Measurements from ENCODE around the gene C17orf114.

The C17orf114 gene

GRCh38 chr17:4780325-4780955, 21.7 kb downstream of the C17orf114 start:
- no peaks in the 10 kb centered on the region for H3F3A ChIP-seq (ENCODE audit: insufficient read depth, low read length, poor library complexity, severe bottlenecking)
- no peaks in the 10 kb centered on the region for H3K27me3 ChIP-seq (ENCODE audit: insufficient read depth, low read depth, low read length)
- no peak for TF ChIP-seq REST (IDR thresholded peaks at IDR 0.05; ENCODE audit: borderline replicate concordance)
- H2AFZ ChIP-seq (ENCODE audit: low read depth, low read length): no peak overlapping the region
- H3K36me3 ChIP-seq (ENCODE audit: insufficient read depth, low read length): no peaks in the 10 kb centered on the region
- no peak overlapping the region for H3K27ac ChIP-seq (ENCODE audit: low read length)
- H3K4me2 ChIP-seq (ENCODE audit: low read length): no peak overlapping the region
- H3K79me2 ChIP-seq (replicated peaks; ENCODE audit: insufficient read depth, low read length): no peaks in the 10 kb centered on the region
- no peak overlapping the region for H3K4me3 ChIP-seq (ENCODE audit: low read length)
- H3K9ac ChIP-seq (ENCODE audit: low read length): no peak overlapping the region
- no peaks in the 10 kb centered on the region for H4K20me1 ChIP-seq (ENCODE audit: insufficient read depth)
- no peaks in the 10 kb centered on the region for H3K9me2 ChIP-seq (ENCODE audit: insufficient read depth, low read length)
- no peaks in the 10 kb centered on the region for H3K9me3 ChIP-seq (ENCODE audit: low read length)

- Histone ChIP-seq H3K27ac (ENCODE audit: low read length) (no peak overlapping the region), H4K20me1 (ENCODE audit: insufficient read depth) (no peaks in the 10 kb centered on the region), H3K79me2 (replicated peaks; ENCODE audit: insufficient read depth, low read length) (no peaks in the 10 kb centered on the region), H3F3A (ENCODE audit: insufficient read depth, low read length, poor library complexity, severe bottlenecking) (no peaks in the 10 kb centered on the region), H3K4me3 (ENCODE audit: low read length) (no peak overlapping the region), H3K9me2 (ENCODE audit: insufficient read depth, low read length) (no peaks in the 10 kb centered on the region), H3K9ac (ENCODE audit: low read length) (no peak overlapping the region), H3K9me3 (ENCODE audit: low read length) (no peaks in the 10 kb centered on the region), H3K4me2 (ENCODE audit: low read length) (no peak overlapping the region), H2AFZ (ENCODE audit: low read depth, low read length) (no peak overlapping the region), H3K36me3 (ENCODE audit: insufficient read depth, low read length) (no peaks in the 10 kb centered on the region), H3K27me3 (ENCODE audit: insufficient read depth, low read depth, low read length) (no peaks in the 10 kb centered on the region)
- TF ChIP-seq CTCF (IDR thresholded peaks at IDR 0.05; ENCODE audit: poor library complexity, severe bottlenecking): no peak
- no peak for TF ChIP-seq RAD21 (conservative IDR thresholded peaks at IDR 0.05)
- no peak for TF ChIP-seq EZH2 (IDR thresholded peaks at IDR 0.05; ENCODE audit: borderline replicate concordance, insufficient read depth, low read length, poor library complexity, severe bottlenecking)
Observed at GRCh38 chr17:4777969-4778760, 24.0 kb downstream of the C17orf114 start.

GRCh38 chr17:4772235-4772613, 29.9 kb downstream of the C17orf114 start:
- H4K20me1 ChIP-seq (ENCODE audit: insufficient read depth): no peaks in the 10 kb centered on the region
- no peaks in the 10 kb centered on the region for H3K79me2 ChIP-seq (replicated peaks; ENCODE audit: insufficient read depth, low read length)
- H3K9me2 ChIP-seq (ENCODE audit: insufficient read depth, low read length): no peaks in the 10 kb centered on the region
- no peak overlapping the region for H3K4me3 ChIP-seq (ENCODE audit: low read length)
- H3K27ac ChIP-seq (ENCODE audit: low read length): no peak overlapping the region
- no peak overlapping the region for H2AFZ ChIP-seq (ENCODE audit: low read depth, low read length)
- no peaks in the 10 kb centered on the region for H3F3A ChIP-seq (ENCODE audit: insufficient read depth, low read length, poor library complexity, severe bottlenecking)
- H3K27me3 ChIP-seq (ENCODE audit: insufficient read depth, low read depth, low read length): no peaks in the 10 kb centered on the region
- H3K4me2 ChIP-seq (ENCODE audit: low read length): no peak overlapping the region
- no peak overlapping the region for H3K9ac ChIP-seq (ENCODE audit: low read length)
- TF ChIP-seq POLR2AphosphoS5 (IDR thresholded peaks at IDR 0.05) (no peak), RAD21 (conservative IDR thresholded peaks at IDR 0.05) (no peak), CTCF (IDR thresholded peaks at IDR 0.05; ENCODE audit: poor library complexity, severe bottlenecking) (no peak), TAF1 (IDR thresholded peaks at IDR 0.05; ENCODE audit: low read depth) (no peak), EZH2 (IDR thresholded peaks at IDR 0.05; ENCODE audit: borderline replicate concordance, insufficient read depth, low read length, poor library complexity, severe bottlenecking) (no peak), MXI1 (conservative IDR thresholded peaks at IDR 0.05; ENCODE audit: poor library complexity, severe bottlenecking) (no peak)
- no peaks in the 10 kb centered on the region for H3K9me3 ChIP-seq (ENCODE audit: low read length)
- H3K36me3 ChIP-seq (ENCODE audit: insufficient read depth, low read length): no peaks in the 10 kb centered on the region

Measured in neural cell (in vitro differentiated cells).